GM18870 (cell line): ENCODE data around the gene CLIC6.
"Not testable (repeated sequence)": the region's sequence is repeated elsewhere in the genome, so short reads cannot be mapped to it uniquely, and the experiment has no call there.

Experiments used
- ATAC-seq: cut with Tn5 transposase; IDR thresholded peaks from one replicate; pipeline ENCODE4 v1.9.1; 2021; ENCODE audit warnings: moderate library complexity; ENCODE audit not compliant: unreplicated experiment

Gene CLIC6

GRCh38 chr21:34651642-34652041 lies 17.2 kb upstream of the CLIC6 start:
- ATAC-seq: no peak

GRCh38 chr21:34653522-34653921 lies 15.3 kb upstream of the CLIC6 start:
- ATAC-seq: no peak

GRCh38 chr21:34661848-34662247 lies 6.9 kb upstream of the CLIC6 start:
- no peak for ATAC-seq

- no peak for ATAC-seq
Observed at GRCh38 chr21:34667761-34668160, 1.0 kb upstream of the CLIC6 start.

GRCh38 chr21:34669149-34669879 lies 520 bp downstream of the CLIC6 start:
- no peak for ATAC-seq

GRCh38 chr21:34669880-34670219 lies 1.1 kb downstream of the CLIC6 start:
- ATAC-seq: not testable (repeated sequence)

- no peak for ATAC-seq
Observed at GRCh38 chr21:34670220-34670961, 1.6 kb downstream of the CLIC6 start.

GRCh38 chr21:34670962-34671348 lies 2.2 kb downstream of the CLIC6 start:
- ATAC-seq: no peak

GRCh38 chr21:34671462-34671861 lies 2.7 kb downstream of the CLIC6 start:
- no peak for ATAC-seq

- ATAC-seq: no peak
Observed at GRCh38 chr21:34671891-34672290, 3.1 kb downstream of the CLIC6 start.

- no peak for ATAC-seq
Observed at GRCh38 chr21:34673006-34673405, 4.2 kb downstream of the CLIC6 start.

GRCh38 chr21:34674468-34674867 lies 5.7 kb downstream of the CLIC6 start:
- ATAC-seq: no peak

GRCh38 chr21:34675871-34676270 lies 7.1 kb downstream of the CLIC6 start:
- ATAC-seq: no peak

- ATAC-seq: no peak
Observed at GRCh38 chr21:34679051-34679450, 10.3 kb downstream of the CLIC6 start.

- ATAC-seq: no peak
Observed at GRCh38 chr21:34684174-34684876, 15.5 kb downstream of the CLIC6 start.

GRCh38 chr21:34687065-34687464 lies 18.3 kb downstream of the CLIC6 start:
- no peak for ATAC-seq

GRCh38 chr21:34687745-34688144 lies 19.0 kb downstream of the CLIC6 start:
- ATAC-seq: no peak

GRCh38 chr21:34688145-34688544 lies 19.4 kb downstream of the CLIC6 start:
- ATAC-seq: no peak

GRCh38 chr21:34688715-34689114 lies 19.9 kb downstream of the CLIC6 start:
- ATAC-seq: no peak

GRCh38 chr21:34690041-34690792 lies 21.4 kb downstream of the CLIC6 start:
- ATAC-seq: no peak

- ATAC-seq: no peak
Observed at GRCh38 chr21:34690793-34691175, 22.0 kb downstream of the CLIC6 start.
